Activated effector memory CD4-positive, alpha-beta T cell treated with anti-CD3 and anti-CD28 coated beads, Interleukin-2, amount 50 U/mL, for 16 hours (primary cell): Measurements from ENCODE around the gene POU3F1.

Experiments
- DNase-seq: peaks from one replicate; pipeline ENCODE4 v3.0.0-alpha.2; 2020

The POU3F1 gene

DNA sequence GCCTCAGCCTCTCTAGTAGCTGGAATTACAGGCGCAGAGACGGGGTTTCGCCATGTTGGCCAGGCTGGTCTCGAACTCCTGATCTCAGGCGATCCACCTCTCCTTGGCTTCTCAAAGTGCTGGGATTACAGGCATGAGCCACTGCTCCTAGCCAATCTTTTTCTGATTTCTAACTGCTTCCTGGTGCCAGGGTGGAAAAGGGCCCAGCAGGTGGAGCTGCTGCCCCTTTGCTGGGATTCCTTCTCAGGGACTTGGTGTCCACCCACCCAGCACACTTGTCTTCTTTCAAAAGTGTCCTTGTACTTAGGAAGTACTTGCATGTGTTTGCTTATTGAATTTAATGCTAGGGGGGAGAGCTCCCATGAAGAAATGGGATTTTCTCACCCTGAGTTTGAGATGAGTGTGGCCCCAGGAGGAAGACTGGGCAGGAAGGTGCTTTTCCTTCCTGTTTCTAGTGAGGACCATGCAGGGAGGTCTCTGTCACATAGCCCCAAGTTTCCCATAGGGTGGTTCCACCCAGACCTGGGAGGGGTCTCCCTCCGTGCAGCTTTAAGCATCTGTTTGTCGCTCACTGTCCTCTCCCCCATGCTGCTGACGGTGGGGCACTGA, 19.9 kb downstream of the POU3F1 start:
- DNase-seq = peak; percentile 84

DNA sequence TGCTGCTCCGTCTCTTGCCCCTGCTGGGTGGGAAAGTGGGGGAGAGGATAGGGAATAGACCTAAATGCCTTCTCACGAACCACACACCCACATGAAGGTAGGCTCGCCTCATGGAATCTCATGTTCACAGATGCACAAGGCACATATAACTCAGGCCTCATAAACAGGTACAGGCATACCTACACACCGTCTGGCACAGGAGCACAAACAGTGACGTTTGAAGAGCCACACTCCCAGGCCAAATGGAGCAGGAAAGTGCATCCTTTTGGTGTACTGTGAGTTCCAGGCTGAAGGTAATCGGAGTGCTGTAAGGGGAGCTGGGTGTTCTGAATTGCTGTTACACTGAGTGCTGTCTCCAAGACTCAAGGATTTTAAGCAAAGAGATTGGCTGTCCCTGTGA, 20.9 kb downstream of the POU3F1 start:
- no peak for DNase-seq

DNA sequence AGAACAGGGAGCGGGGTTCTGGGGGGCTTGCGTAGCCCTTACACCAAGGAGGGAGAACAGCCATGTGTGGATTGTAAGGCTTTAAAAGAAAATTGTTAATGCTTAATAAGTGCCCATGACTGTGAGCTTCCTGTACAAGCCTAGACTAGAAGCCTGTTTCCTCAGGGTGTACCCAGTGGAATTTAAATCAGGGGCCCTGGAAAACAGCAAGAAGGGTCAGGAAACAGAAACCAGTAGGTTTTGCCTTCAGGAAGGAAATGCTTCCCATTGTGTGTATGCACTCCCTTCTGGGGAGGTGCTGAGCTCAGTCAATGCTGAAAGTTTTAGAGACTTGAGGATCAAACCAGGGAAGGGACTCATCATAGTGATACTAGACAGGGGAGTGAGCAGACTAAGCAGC, 21.4 kb downstream of the POU3F1 start:
- no peak for DNase-seq

DNA sequence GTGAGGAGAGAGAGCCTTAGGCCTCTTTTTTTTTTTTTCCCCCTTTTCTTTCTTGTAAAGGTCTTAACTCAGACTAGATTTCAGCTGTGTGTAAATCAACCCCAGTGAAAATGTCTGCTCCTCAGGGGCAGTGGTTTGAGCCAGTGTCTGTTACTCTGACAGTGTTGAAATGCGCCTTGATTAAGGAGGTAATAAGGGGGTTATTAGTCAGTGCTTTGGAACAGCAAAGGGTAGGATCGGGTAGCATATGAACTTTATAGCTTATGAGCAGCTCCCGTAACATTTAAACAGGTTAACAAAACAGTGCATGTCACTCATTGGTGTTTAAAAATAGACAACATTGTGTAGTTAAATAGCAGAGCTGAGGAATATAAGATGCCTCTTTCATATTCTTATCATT, 23.8 kb downstream of the POU3F1 start:
- DNase-seq = no peak

DNA sequence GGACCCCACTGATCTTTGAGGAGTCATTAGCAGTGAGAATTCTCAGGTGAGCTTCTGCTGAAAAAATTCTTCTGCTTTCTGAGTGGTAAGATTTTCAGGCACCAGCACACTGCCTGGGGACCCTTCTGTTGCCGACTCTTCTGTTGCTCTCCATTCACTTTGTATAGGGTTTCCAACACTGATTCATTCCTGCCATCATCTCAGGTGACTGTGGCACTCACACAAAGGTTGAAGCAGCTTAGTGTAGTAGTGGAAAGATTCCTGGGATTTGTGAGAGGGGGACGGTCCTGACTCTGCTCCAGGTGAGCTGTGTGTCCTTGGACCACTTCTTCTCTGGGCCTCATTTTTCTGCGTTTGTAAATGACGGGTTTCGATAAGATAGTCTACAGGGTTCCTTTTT, 24.6 kb downstream of the POU3F1 start:
- DNase-seq = no peak

DNA sequence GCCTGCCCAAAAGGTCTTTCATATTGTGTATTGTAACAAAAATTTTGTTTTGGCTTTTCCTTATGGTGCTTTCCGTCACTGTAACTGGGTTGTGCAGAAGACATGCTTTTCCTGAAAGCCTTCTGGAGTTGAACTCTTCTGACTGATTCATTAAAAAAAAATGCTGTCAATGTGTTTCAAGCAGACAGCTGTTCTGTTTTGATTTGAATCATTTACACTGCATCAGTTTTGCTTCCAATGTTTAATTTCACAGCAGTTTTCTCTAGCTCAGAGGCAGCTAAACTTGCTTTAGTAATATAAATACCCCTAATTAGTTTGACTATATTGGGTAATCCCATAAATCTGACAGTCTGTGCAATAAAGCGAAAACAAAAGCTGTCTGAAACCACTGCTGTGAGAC, 26.2 kb downstream of the POU3F1 start:
- no peak for DNase-seq

DNA sequence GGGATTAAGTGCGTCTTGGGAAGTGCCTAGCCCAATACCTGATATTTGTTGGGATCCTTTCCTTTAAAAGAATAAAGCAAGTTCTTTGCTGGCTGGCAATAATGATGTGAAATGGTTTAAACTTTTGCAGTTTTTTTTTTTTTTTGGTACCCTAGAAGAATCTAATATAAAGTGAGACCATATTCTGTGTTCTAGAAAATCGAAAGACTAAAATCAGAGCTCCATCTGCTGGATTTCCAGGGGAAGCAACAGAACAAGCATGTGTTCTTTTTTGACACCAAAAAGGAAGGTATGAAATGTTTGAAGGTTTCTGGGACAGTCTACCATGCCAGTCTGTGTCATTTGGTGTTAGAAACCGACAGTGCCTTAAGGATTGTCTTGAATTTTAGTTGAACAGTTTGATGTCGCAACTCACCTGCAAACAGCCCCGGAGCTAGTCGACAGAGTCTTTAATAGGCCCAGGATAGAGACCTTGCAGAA, 27.7 kb downstream of the POU3F1 start:
- no peak for DNase-seq

DNA sequence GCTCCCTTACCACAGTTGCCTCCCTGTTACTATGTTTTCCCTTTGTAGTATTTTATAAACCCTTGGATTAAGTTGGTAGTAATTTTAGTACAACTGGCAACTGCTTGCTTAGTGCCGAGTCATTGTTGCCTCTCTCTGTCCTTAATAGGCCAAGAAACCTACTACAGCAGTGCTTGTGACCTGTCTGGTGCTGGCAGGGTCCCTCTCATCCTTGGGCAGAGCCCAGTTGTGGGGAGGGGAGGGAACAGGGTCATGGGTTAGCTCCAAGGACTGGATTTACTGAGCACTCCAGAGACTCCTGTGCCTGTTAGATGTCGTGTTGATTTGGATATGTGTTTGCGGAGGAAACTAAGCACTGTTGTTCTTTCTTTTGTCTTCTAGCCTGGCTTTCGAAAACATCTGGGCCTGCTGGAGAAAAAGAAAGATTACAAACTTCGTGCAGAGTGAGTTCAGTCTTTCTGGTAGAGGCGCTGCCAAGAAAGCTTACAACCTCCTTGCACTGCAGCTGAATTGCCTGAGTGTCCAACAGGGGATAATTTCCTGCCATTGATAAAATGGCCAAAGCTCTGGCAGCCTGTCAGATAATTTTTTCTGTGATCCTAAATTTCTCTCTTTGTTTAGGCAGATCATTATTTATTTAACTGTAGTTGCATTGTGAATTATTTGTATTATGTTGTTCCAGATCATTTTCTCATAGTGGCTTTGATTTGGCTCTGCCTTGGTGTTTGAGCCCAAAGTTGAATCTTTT, 30.4 kb downstream of the POU3F1 start:
- DNase-seq = peak; percentile 48

DNA sequence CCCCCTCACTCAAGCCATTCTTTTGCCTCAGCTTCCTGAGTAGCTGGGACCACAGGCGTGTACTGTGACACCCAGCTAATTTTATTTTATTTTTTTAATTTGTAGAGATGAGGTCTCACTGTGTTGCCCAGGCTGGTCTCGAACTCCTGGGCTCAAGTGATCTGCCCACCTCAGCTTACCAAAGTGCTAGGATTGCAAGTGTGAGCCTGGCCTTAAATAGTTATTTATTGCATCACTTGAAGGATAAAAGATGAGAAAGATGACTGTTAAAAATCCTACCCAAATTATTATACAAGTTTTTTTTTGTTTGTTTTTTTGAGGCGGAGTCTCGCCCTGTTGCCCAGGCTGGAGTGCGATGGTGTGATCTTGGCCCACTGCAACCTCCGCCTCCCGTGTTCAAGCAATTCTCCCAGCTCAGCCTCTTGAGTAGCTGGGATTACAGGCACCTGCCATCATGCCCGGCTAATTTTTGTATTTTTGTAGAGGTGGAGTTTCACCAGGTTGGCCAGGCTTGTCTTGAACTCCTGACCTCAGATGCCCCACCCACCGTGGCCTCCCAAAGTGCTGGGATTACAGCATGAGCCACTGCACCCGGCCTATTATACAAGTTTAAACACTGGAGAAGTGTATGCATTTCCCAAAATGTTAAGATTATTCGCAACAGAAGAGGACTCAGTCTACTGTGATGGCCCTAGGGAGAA, 31.7 kb downstream of the POU3F1 start:
- peak; percentile 33 for DNase-seq

DNA sequence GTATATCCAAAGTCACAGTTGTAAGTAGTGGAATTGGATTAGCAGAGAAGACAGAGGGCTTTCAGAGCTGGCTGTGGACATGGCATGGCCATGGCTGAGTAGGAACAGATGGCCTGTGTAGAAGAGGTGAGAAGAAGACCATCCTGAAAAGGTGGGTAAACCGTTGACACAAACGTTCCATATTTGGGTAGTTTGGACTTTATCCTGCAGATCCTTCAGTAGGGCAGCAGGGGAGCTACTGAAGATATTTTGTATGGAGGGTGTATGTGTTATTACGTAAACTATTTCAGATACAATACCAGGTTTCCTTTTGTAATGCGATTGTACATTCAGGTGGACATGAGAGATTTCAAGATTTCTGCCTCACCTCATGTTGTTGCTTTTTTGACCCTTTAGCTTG, 32.4 kb downstream of the POU3F1 start:
- DNase-seq = no peak

DNA sequence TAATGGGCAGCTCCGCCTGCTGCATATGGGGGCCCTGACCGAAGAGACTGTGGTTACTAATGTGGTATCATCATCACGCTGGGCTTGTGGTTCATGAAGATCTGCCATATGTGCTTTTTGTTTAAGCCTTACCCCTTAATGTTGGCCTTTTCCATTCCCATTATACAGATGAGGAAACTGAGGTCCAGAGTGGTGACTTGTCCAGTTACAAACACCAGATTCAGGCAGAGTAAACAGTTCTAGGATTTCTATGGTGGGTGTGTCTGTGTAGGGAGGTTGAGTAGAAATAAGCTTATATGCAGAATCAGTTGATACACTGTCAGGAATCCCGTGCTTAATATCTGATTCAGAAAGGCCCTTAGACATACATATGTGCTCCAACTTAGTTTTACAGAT, 33.4 kb downstream of the POU3F1 start:
- no peak for DNase-seq

DNA sequence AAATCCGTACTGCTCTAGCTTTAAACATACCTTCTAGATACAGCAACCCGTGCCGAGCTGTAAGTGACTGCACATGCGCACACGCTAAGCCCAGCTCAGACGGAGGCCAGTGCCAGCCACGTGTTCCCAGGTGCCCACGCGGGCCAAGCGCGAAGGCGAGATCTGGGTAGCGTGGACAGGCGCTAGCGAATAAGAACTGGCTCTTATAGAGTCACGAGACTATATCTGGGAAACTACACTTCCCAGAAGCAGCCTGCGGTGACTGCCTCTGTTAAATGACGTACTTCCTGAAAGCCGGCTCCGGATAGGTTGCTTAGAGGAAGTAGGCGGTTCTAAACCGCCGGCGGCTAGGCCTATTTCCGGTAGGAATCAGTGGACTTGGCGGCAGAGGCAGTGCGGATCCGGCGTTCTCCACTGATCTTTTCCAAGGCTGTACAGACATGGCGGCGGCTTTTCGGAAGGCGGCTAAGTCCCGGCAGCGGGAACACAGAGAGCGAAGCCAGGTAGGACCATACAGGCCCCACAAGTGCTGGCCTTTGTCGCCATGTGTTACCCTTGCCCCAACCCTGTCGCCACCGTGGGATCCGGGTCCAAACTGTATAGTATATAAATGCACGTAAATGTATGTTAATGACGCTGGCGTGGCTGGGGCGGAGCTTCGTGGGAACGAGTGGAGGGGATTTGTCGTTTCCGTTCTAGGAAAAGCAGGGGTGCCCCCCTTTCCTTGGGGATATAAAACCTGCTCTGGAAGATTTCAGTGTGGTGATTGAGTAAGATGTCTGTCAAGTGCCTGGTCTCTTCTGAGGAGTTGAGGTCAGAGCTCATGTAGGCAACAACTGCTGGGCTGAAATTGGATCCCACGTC, 34.0 kb downstream of the POU3F1 start, which contains the start of gene UTP11:
Gene UTP11, plus strand, starts transcription at position 372 of the 864 bp plus-strand sequence. Its CDS starts 69 bp downstream, at position 441.
- peak; percentile 96 for DNase-seq

DNA sequence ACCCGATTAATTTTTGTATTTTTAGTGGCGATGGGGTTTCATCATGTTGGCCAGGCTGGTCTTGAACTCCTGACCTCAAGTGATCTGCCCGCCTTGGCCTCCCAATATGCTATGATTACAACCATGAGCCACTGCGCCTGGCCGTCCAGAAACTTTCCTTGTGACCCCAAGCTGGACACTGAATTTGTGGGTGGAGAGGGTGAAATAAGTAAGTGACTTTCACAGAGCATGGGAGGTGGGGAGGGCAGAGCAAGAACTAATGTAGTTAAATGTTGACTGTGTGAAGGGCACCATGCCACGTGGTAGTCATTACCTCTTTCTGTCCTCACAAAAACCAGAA, 36.8 kb downstream of the POU3F1 start:
- DNase-seq = no peak

DNA sequence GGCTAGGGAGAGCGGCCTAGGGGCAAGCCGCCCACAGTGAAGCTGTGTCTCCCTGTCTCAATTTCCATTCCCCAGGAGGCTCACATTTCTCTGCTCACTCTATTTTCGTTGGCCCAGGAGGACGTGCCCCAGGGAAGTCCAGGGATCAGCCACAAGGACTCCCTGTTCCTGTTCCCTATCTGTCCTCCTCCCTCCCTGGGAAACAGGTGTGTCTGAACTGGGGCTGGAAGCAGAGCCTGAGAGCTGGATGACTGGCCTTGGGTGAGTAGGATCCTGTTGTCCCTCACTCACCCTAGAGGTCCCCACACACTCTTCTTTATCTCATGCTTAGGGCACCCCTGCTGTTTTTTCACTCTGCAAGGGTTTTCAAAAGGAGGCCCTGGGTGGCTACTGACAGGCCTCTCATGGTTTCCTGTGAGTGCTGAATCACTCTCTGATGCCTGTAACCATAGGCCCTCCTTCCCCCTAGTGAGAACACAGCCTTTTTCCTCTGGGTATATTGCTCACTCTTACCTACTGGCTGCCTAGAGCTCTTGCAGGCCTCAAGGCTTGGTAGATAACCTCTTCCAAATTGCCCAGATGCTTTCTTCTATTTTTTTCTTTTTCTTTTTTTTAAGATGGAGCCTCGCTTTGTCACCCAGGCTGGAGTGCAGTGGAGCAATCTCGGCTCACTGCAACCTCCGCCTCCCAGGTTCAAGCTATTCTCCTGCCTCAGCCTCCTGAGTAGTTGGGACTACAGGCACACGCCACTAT, 37.3 kb downstream of the POU3F1 start:
- DNase-seq = no peak

DNA sequence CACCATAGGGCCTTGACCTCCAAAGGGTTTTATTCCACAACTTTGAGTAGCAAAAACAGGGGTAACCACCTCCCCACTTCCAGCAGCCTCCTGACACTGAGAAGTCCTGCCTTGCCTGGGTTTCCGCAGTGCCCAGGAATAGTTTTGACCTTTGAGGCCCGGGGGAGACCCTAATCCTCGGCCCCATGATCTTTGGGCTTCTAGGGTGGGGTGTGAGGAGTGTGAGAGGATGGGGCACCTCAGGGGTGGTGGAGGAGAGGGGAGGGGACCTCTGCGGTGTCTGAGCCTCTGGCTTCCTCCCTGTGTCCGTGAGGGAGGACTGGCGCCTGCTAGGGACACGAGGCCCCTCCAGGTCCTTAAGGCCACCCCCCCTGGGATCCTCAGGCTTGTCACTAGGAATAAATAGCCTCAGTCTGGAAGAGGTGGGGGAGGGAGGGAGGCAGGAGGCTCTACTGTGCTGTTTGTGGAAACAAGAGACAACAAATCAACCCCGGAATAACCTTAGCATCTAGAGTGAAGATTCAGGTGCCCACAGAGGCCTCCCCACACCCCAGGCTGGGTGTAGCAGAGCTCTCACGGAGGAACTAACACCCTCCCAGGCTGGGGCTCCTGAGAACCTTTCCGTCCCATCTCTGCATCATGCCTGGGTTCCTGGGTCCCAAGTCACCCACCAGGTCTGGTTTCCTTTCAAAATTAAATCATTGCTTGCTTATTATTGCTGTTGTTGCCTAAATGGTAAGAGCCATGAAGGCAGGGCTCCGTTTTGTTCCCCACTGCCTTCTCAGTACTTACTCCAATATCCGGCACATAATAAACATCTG, 40.4 kb downstream of the POU3F1 start:
- no peak for DNase-seq

DNA sequence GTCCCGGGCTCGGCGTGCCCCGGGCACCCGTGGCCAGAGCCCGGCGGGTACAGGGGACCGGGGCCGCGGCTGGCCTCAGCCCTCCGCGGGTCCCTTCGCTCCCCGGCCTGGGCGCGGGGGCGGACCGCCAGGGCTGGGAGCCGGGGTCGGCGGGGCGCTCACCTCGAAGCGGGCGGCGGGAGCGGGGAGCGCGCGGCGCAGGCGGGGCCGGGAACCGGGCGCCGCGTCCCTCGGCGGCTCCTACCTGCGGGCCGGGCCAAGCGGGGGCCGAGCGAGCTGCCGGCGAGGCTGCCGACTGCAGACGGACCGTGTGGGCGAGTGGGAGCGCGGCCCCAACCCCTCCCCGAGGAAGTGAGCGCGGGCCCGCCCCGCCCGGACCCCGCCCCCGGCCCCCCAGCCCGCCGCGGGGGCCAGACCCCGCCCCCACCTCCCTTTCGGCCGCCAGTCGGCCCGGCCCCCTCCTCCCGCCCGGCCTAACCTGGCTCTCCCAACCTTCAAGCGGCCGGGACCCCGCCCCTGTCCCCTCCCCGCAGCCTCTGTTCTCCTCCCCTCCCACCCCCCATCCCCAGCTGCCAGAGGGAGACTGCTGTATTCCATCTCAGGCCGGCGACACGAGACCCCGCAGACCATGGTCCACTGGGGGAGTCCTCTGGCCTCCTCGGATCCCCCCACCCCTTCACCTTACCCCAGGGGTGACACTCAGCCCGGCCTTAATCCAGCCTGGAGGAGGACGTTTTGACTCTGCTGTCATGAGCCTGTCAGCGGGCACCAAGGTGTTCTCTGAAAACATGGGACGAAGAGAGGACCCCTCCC, 41.2 kb downstream of the POU3F1 start, which contains the start of gene FHL3:
Gene FHL3, minus strand, starts transcription at position 320 of the 813 bp plus-strand sequence. CDS start 6,102 bp downstream, outside the sequence.
- peak; percentile 80 for DNase-seq

DNA sequence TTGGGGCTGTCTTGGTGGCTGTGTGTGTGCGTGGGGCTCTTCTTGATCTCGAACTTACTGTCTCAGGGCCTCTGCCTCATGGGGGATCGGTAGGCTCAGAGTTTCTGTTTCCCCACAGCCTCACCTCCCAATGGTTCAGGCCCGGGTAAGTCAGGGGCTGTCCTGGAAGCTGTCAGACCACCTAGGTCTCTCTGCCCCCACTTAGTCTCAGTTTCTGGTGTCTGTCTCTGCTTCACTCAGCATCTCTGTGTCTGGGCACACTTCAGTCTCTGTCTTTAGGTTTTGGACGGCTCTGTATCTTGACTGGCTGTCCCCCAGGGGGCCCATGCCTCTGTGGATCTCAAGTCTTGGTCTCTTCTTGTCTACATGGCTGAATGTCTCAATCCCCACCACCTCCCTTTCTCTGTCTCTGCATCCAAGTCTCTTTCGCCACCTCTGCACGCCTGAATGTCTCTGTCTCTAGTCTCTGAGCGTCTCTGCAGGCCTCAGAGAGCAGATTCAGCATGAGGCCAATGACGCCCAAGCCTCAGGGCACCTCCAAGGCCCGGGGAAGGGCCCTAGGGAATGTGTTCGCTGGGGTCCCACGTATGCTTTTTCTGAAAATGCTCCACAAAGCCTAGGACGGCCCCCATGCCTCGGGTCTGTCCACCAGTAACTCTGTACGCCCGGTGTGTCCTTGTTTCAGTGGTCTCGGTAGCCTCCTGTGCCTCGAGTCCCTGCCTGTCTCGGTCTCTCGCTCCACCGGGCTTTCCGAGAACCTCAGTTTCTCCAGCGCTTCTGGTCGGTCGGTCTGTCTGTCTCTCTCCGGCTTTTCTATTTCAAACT, 42.1 kb downstream of the POU3F1 start:
- no peak for DNase-seq

DNA sequence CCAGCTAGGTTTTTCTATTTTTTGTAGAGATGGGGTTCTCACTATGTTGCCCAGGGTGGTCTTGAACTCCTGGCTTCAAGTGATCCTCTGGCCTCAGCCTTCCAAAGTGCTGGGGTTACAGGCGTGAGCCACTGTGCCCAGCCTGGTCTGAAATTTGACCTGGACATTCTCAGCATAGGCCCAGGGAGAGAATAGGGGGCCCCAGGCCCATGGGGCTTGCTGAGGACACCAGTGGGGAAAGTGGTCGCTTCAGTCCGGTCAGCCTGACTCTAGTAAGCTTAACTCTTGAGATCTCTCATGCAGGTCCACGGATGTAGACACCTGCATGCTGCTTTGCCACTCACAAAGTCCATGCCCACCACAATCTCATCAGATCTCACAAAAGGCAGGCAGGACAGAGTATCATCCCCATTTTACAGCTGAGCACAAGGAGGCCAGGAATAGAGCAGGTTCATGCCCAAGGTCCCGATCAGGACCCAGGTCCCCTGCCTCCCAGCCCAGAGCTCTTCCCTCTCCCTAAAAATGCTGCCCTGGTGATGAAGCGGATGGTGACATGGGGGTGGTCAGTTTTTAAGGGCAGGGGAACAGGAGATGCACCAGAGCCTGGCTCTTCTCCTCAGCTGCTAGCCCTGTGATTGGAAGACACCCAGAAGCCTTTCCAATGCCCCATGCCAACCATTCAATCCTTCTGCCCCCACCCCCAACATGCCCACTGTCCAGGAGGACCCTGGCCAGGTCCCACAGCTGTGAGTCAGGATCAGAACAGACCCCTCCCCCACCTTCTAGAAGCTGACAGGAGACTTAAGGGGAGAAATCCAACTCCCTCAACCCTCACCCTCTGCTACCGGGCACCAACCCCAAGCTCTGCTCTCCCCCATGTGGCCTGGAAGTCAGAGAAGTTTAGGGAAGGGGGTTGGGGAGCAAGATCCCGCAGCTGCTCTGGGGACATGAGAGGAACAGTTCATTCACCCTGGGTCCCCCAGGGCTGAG, 43.0 kb downstream of the POU3F1 start:
- DNase-seq = no peak
